ENCODE measurements around the gene WNT7A.

WNT7A gene

GRCh38 chr3:13825821-13826220 lies 54.0 kb downstream of the WNT7A start:
- no peak for DNase-seq

- no peak for DNase-seq
Measured at GRCh38 chr3:13825311-13825579, 54.6 kb downstream of the WNT7A start.

GRCh38 chr3:13824521-13825310 lies 55.2 kb downstream of the WNT7A start:
- no peak for DNase-seq

GRCh38 chr3:13823692-13824091 lies 56.2 kb downstream of the WNT7A start:
- no peak for DNase-seq

DNA sequence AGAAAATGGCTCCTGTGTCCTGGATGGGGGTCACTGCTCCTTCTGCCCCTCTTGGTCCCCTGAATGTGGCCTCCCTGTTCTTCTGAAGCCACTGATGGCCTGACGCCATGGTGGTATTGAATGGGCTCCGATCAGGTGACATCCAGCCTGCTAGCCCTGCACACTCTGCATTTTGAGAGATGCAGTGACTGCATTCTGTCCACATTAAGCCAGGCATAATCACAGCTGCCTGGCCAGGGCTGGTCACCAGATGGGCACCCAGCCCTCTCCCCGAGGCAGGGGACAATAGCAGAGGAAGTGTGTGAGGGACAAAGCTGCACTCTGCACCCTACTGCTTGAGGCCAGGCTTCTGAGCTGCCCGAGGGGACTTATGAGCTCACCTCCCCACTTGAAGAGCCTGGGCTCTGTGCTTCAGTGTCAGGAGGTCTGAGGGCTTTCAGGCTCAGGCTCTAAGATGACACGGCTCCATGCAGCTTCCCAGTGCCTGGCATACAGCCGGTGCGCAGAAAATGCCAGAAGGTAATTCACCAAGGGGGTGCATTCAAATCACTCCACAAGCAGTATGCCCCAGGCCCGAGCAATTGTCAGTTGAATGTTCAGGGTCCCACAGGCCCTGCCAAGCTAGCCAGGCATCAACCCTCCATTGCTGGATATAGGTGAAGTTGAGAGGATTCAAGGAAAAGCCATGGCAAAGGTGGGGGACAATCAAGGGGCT lies 56.8 kb downstream of the WNT7A start:
- DNase-seq, result no peak

DNA sequence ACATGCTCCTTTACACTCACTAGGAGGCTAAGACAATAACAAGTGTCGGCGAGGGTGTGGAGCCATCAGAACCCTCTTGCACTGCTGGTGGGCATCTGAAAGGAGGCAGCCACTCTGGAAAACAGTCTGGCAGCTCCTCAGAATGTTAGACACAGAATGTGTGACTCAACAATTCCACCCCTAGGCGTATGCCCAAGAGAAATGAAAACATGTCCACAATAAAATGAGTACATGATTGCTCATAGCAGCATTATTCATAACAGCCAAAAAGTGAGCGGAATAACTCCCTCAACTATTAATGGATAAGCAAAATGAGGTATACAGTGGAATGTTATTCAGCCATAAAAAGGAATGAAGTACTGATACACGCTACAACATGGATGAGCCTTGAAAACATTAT lies 57.8 kb downstream of the WNT7A start:
- DNase-seq, result no peak

GRCh38 chr3:13821126-13821525 lies 58.7 kb downstream of the WNT7A start:
- DNase-seq, result no peak

GRCh38 chr3:13818919-13819318 lies 61.0 kb downstream of the WNT7A start:
- DNase-seq, result no peak

- DNase-seq, result no peak
Measured at GRCh38 chr3:13815088-13815683, 64.7 kb downstream of the WNT7A start.

- no peak for DNase-seq
Measured at GRCh38 chr3:13812034-13812471, 67.8 kb downstream of the WNT7A start.

DNA sequence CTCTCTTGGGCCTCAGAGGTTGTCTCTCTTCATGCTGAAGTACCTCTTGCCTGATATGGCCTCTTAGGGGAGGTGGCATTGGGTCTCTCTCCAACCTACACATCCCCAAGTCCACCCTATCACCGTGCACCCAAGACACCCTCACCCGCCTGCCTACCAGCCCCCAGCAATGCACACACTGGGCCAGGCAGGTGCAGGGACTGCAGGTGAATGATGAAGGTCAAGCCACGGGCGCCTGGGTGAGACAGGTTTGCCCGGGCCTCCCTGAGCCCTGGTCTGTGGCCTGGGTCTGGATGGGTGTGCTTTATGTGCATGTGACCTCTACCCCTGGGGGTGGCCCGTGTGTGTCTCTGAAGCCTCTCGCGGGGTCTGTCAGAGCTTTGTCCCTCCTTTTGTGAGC lies 68.3 kb downstream of the WNT7A start:
- no peak for DNase-seq

- DNase-seq, result no peak
Measured at GRCh38 chr3:13808550-13808949, 71.3 kb downstream of the WNT7A start.

DNA sequence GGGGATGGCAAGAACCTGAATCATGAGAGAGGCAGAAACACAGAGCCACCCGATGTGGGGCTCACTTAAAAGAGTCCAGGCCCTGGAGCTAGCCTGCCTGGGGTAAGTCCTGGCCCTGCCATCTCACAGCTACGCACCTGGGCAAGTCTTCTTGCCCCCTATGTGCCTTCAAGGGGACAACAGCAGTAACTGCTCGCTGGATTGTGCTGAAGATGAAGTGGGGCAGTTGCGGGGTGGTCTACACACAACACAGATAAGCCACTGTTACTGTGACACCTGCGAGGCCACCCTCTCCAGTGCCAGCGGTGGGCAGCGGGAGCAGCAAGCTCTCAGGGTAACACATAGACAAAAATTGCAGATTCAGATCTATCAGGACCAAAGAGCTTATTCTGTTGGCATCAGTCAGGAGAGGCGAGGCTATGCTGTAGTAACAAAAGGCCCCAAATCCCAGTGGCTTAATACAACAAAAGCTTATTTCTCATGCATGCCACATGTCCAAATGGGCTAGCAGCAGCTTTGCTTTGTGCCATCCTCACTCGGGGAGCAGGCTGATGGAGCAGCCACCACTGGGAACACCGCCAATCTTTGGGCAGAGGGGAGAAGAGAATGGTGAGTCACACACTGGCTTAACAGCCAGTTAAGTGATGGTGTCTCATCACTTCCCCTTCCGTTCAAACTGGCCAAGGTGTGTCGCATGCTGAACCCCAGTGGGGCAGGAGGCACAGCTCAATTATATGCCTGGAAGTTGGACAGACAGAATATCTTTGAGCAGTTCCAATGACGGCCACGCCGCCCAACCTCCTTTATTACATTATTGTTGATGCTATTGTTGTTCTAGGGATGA lies 78.3 kb downstream of the WNT7A start:
- no peak for DNase-seq

DNA sequence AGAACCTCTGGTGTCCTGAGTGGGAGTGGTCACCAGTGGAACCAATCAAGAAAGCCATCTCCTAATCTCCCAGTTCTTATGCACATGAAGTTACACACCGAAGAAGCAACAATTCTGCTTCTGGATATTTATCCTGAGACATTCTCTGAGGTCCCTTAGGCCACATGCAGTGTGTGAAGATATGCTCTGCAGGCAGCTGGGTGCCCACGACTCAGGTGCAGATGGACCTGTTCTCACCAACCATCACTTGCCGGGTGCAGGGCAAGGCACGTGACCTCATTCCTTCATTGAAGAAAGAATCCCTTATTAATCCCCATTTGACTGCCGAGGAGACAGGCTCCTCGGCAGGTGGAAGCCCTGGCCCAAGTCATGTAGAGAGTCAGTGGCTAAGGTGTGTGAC lies 79.8 kb downstream of the WNT7A start:
- DNase-seq, result no peak

- no peak for DNase-seq
Measured at GRCh38 chr3:13798401-13798800, 81.5 kb downstream of the WNT7A start.

DNA sequence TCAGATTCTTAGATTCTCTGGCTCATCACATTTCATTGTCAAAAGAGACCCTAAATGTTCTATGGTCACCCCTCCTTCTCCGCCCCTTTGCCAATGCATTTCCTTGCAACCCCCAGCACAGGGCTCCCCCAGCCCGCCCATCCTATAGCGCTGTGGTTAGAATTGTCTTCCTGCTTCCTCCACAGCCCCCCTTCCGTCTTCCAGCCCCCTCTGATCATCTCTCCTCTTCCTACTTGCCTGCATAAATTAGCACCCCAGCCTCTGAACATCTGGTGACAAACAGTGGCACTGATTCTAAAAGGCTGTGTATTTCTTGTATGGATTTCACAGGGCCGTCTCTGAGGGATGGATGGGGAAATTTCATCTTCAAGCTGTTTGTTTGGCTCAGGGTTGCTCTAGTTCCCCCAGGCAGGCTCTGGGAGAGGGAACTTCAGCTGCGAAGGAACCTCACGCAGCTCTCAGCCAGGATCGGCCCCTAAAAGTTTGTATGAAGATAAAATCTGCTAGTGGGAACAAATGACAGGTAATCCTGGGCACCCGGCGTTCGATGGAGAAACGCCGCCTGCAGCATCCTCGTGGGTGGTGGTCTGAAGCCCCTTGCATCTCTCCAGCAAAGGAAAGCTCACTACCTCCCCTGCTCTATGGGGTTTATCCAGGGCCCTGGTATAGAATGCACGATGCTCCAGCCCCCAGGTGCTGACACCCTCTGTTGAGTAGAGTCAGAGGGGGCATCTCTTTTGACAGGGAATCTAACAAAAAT lies 83.0 kb downstream of the WNT7A start:
- no peak for DNase-seq

GRCh38 chr3:13795816-13796215 lies 84.1 kb downstream of the WNT7A start:
- no peak for DNase-seq

DNA sequence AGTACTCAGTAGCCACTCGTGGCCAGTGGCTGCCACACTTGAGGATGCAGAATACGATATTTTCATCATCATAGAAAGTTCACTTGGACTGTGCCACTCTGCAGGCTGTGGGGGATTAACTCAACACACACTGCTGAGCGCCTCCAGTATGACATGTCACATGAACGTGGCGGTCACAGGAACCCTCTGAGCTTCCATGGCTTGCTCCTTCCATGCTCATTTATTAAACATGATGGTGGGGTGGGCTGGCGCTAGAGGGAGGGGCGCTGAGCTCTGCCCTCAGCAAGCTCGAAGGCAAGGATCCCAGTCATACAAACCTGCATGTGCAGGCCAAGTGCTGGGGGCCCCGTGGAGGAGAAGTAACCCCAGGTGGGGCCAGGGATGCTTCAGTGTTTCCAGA lies 85.5 kb downstream of the WNT7A start:
- no peak for DNase-seq

- no peak for DNase-seq
Measured at GRCh38 chr3:13793451-13793850, 86.4 kb downstream of the WNT7A start.

GRCh38 chr3:13792512-13793371 lies 87.1 kb downstream of the WNT7A start:
- DNase-seq, result no peak

DNA sequence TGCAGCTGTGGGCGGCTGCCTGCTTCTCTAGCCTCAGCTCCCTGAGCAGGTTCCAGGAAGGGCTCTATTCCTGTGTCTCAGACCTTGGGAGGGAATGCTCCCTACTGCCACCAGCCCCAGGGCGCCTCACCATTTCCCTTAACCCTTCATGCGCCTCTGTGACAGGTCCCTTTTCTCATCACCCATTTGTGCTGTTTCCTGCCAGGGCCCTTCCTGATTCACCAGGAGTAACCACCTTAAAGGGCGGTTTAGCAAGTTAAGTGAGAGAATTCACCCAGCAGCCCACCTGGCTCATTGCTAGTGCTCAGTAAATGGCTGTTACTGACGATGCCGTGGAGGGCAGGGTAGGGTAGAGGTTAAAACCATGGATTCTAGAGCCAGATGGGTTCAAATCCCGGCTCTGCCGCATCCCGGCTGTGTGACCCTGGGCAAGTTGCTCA lies 87.8 kb downstream of the WNT7A start:
- no peak for DNase-seq

Data from amniotic stem cell (primary cell).